Erythroblast (primary cell): ENCODE results near the gene ATP2B3.

Experiments
- DNase-seq, 2 experiments: peaks; one replicate each; lab custom pipeline; 2025; lab: John Stamatoyannopoulos, UW
- GATA1 ChIP-seq: IDR thresholded peaks from 2 replicates; pipeline ENCODE4 v1.6.1; 2011; ENCODE audit warnings: low read depth, mild to moderate bottlenecking, control low read depth, low read length, moderate library complexity
- POLR2A ChIP-seq: IDR thresholded peaks from 2 replicates; pipeline ENCODE4 v1.6.1; 2011; ENCODE audit warnings: mild to moderate bottlenecking, low read length

Gene ATP2B3

GRCh38 chrX:153523269-153523668, 5.8 kb downstream of the ATP2B3 start:
- no peak for DNase-seq
- TF ChIP-seq GATA1 (no peak), POLR2A (no peak)

GRCh38 chrX:153524234-153524633, 6.8 kb downstream of the ATP2B3 start:
- TF ChIP-seq POLR2A (no peak), GATA1 (no peak)
- DNase-seq, result no peak

GRCh38 chrX:153525451-153525850, 8.0 kb downstream of the ATP2B3 start:
- TF ChIP-seq POLR2A (no peak), GATA1 (no peak)
- no peak for DNase-seq

- no peak for DNase-seq
- no peak for TF ChIP-seq POLR2A
- no peak for TF ChIP-seq GATA1
Observed at GRCh38 chrX:153526042-153526441, 8.6 kb downstream of the ATP2B3 start.

GRCh38 chrX:153526801-153527200, 9.4 kb downstream of the ATP2B3 start:
- no peak for DNase-seq
- TF ChIP-seq POLR2A (no peak), GATA1 (no peak)

GRCh38 chrX:153527208-153527607, 9.8 kb downstream of the ATP2B3 start:
- TF ChIP-seq GATA1 (no peak), POLR2A (no peak)

GRCh38 chrX:153530411-153531129, 13.1 kb downstream of the ATP2B3 start:
- no peak for DNase-seq
- no peak for TF ChIP-seq GATA1
- no peak for TF ChIP-seq POLR2A

More at GRCh38 chrX:153527208-153527607, 9.8 kb downstream of the ATP2B3 start:
- DNase-seq, result no peak

- no peak for TF ChIP-seq GATA1
- TF ChIP-seq POLR2A, result no peak
- DNase-seq, result no peak
Observed at GRCh38 chrX:153533091-153533490, 15.6 kb downstream of the ATP2B3 start.

- no peak for DNase-seq
- no peak for TF ChIP-seq GATA1
- no peak for TF ChIP-seq POLR2A
Observed at GRCh38 chrX:153537080-153537479, 19.6 kb downstream of the ATP2B3 start.

GRCh38 chrX:153537526-153538295, 20.3 kb downstream of the ATP2B3 start:
- no peak for DNase-seq
- TF ChIP-seq GATA1 (no peak), POLR2A (no peak)

- no peak for TF ChIP-seq POLR2A
- TF ChIP-seq GATA1, result no peak
- DNase-seq, result no peak
Observed at GRCh38 chrX:153538424-153538823, 21.0 kb downstream of the ATP2B3 start.

GRCh38 chrX:153539171-153539978, 21.9 kb downstream of the ATP2B3 start:
- DNase-seq, result peak; percentile 48 to 71
- TF ChIP-seq GATA1 (no peak), POLR2A (no peak)

GRCh38 chrX:153539979-153540358, 22.5 kb downstream of the ATP2B3 start:
- TF ChIP-seq GATA1, result no peak
- no peak for TF ChIP-seq POLR2A
- no peak for DNase-seq

GRCh38 chrX:153544727-153545126, 27.3 kb downstream of the ATP2B3 start:
- DNase-seq, result no peak
- no peak for TF ChIP-seq GATA1
- TF ChIP-seq POLR2A, result no peak
